Panc1 (cell line): Measurements from ENCODE around the gene RAI14.

Experiments used
- POLR2AphosphoS5 ChIP-seq: IDR thresholded peaks from 2 replicates; pipeline ENCODE4 v1.6.1; 2012; ENCODE audit warnings: mild to moderate bottlenecking, low read depth, low read length, moderate library complexity
- TF ChIP-seq, protein P1 (sequence below): fragments of 450-650 bp; IDR thresholded peaks from 2 replicates; pipeline ENCODE4 v1.5.1; 2017; ENCODE audit warnings: mild to moderate bottlenecking

DNA sequence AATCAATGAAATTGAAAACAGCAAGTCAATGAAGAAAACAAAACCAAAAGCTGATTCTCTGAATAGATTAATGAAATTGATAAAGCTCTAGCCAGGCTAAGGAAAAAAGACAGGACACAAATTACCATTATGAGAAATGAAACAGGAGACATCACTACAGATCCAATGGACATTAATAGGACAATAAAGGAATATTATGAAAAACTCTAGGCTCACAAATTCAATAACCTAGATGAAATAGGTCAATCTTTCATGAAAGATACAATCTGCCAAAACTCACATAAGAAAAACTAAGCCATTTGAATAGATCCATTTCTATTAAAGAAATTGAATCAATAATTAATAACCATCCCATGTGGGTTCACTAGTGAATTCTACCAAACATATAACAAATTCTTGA lies 220.1 kb downstream of the RAI14 start:
- TF ChIP-seq, protein P1, sequence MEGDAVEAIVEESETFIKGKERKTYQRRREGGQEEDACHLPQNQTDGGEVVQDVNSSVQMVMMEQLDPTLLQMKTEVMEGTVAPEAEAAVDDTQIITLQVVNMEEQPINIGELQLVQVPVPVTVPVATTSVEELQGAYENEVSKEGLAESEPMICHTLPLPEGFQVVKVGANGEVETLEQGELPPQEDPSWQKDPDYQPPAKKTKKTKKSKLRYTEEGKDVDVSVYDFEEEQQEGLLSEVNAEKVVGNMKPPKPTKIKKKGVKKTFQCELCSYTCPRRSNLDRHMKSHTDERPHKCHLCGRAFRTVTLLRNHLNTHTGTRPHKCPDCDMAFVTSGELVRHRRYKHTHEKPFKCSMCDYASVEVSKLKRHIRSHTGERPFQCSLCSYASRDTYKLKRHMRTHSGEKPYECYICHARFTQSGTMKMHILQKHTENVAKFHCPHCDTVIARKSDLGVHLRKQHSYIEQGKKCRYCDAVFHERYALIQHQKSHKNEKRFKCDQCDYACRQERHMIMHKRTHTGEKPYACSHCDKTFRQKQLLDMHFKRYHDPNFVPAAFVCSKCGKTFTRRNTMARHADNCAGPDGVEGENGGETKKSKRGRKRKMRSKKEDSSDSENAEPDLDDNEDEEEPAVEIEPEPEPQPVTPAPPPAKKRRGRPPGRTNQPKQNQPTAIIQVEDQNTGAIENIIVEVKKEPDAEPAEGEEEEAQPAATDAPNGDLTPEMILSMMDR, result no peak
- no peak for TF ChIP-seq POLR2AphosphoS5
